OCI-LY1 (cell line): ENCODE results near the gene CALCOCO1.

Source experiments
- H2AFZ ChIP-seq: fragments of 200-600 bp; sonication (generic), shearing (Covaris generic); 2 replicates; pipeline ENCODE4 v1.6.0; 2014; ENCODE audit warnings: antibody characterized with exemption, mild to moderate bottlenecking, low read length
- H3F3A ChIP-seq: fragments of 200-600 bp; sonication (generic), shearing (Covaris generic); 2 replicates; pipeline ENCODE4 v1.6.0; 2014; ENCODE audit warnings: mild to moderate bottlenecking, antibody characterized with exemption, low read length, moderate library complexity; ENCODE audit not compliant: insufficient read depth
- H3K27ac ChIP-seq: fragments of 200-600 bp; sonication (generic); 2 replicates; pipeline ENCODE4 v1.5.1; 2014; ENCODE audit warnings: low read length, mixed run types, mild to moderate bottlenecking, low read depth; ENCODE audit not compliant: poor library complexity, severe bottlenecking
- H3K27me3 ChIP-seq: fragments of 200-600 bp; sonication (generic); 2 replicates; pipeline ENCODE4 v1.6.0; 2014; ENCODE audit warnings: antibody characterized with exemption, mild to moderate bottlenecking, low read length, moderate library complexity; ENCODE audit not compliant: insufficient read depth
- H3K36me3 ChIP-seq: fragments of 200-600 bp; sonication (generic); 2 replicates; pipeline ENCODE4 v1.6.1; 2014; ENCODE audit warnings: mild to moderate bottlenecking, antibody characterized with exemption, low read length, moderate library complexity, mixed read lengths; ENCODE audit not compliant: insufficient read depth
- H3K4me1 ChIP-seq: fragments of 200-600 bp; sonication (generic); 2 replicates; pipeline ENCODE4 v1.5.1; 2014; ENCODE audit warnings: mild to moderate bottlenecking, low read length, moderate library complexity; ENCODE audit not compliant: insufficient read depth, severe bottlenecking
- H3K4me2 ChIP-seq: fragments of 200-600 bp; sonication (generic), shearing (Covaris generic); 2 replicates; pipeline ENCODE4 v1.6.1; 2014; ENCODE audit warnings: low read length
- H3K4me3 ChIP-seq: fragments of 200-600 bp; sonication (generic); 2 replicates; pipeline ENCODE4 v1.5.1; 2014; ENCODE audit warnings: low read length, low read depth, mild to moderate bottlenecking, mixed read lengths; ENCODE audit not compliant: poor library complexity, severe bottlenecking
- H3K79me2 ChIP-seq: fragments of 200-600 bp; shearing (Covaris generic); 2 replicates; pipeline ENCODE4 v1.6.1; 2016; ENCODE audit warnings: mixed run types, low read length, mixed read lengths; ENCODE audit not compliant: insufficient read depth
- H3K9ac ChIP-seq: fragments of 200-600 bp; sonication (generic), shearing (Covaris generic); 2 replicates; pipeline ENCODE4 v1.6.1; 2014; ENCODE audit warnings: mild to moderate bottlenecking, low read length, mixed read lengths
- H3K9me2 ChIP-seq: fragments of 200-600 bp; sonication (generic), shearing (Covaris generic); 2 replicates; pipeline ENCODE4 v1.6.1; 2014; ENCODE audit warnings: low read depth, mild to moderate bottlenecking, low read length, mixed read lengths
- H3K9me3 ChIP-seq: fragments of 200-600 bp; shearing (Covaris generic); 2 replicates; pipeline ENCODE4 v1.6.1; 2014; ENCODE audit warnings: low read length, mixed read lengths
- H4K20me1 ChIP-seq: fragments of 200-600 bp; sonication (generic), shearing (Covaris generic); 2 replicates; pipeline ENCODE4 v1.6.0; 2016; ENCODE audit warnings: mild to moderate bottlenecking, low read length; ENCODE audit not compliant: insufficient read depth
- CTCF ChIP-seq: fragments of 200-600 bp; sonication (generic), shearing (Covaris generic); IDR thresholded peaks from 2 replicates; pipeline ENCODE4 v1.5.1; 2017; ENCODE audit warnings: mild to moderate bottlenecking, antibody characterized with exemption, low read length, moderate library complexity, mixed read lengths
- EZH2 ChIP-seq: fragments of 200-600 bp; sonication (generic), shearing (Covaris generic); IDR thresholded peaks from 2 replicates; pipeline ENCODE4 v1.8.0; 2017; ENCODE audit warnings: borderline replicate concordance, mixed run types, mild to moderate bottlenecking, antibody characterized with exemption, low read length, moderate library complexity, mixed read lengths

Gene CALCOCO1

GRCh38 chr12:53757101-53757770 lies 30.0 kb upstream of the CALCOCO1 start:
- no peaks in the 10 kb centered on the region for H3K79me2 ChIP-seq
- no peaks in the 10 kb centered on the region for H4K20me1 ChIP-seq
- H2AFZ ChIP-seq: no peak overlapping the region
- peak overlapping the region; percentile 75; the same call in 1 of the 2 replicates for H3K9ac ChIP-seq
- peak overlapping the region; percentile 76 for H3K4me2 ChIP-seq
- H3K27ac ChIP-seq: peak overlapping the region; percentile 94
- no peaks in the 10 kb centered on the region for H3K27me3 ChIP-seq
- 0 out of 2 replicates have a peak, but pooled peaks cover 9% of the 10 kb centered on the region for H3F3A ChIP-seq
- peak overlapping the region; percentile 66 for H3K4me3 ChIP-seq
- peaks cover 68% of the 10 kb centered on the region for H3K4me1 ChIP-seq
- TF ChIP-seq EZH2 (no peak), CTCF (peak; percentile 96)
- H3K9me3 ChIP-seq: no peaks in the 10 kb centered on the region
- H3K9me2 ChIP-seq: no peaks in the 10 kb centered on the region
- peaks cover 8% of the 10 kb centered on the region; the same call in 1 of the 2 replicates for H3K36me3 ChIP-seq

- Histone ChIP-seq H3K4me3 (peak overlapping the region; percentile 66), H2AFZ (no peak overlapping the region), H3K79me2 (no peaks in the 10 kb centered on the region), H4K20me1 (no peaks in the 10 kb centered on the region), H3K4me2 (peak overlapping the region; percentile 76), H3K9me3 (no peaks in the 10 kb centered on the region), H3F3A (0 out of 2 replicates have a peak, but pooled peaks cover 9% of the 10 kb centered on the region), H3K9me2 (no peaks in the 10 kb centered on the region), H3K9ac (peak overlapping the region; percentile 75; the same call in 1 of the 2 replicates), H3K27ac (peak overlapping the region; percentile 94), H3K27me3 (no peaks in the 10 kb centered on the region), H3K4me1 (peaks cover 76% of the 10 kb centered on the region), H3K36me3 (0 out of 2 replicates have a peak, but pooled peaks cover 5% of the 10 kb centered on the region)
- TF ChIP-seq CTCF (no peak), EZH2 (no peak)
Observed at GRCh38 chr12:53756300-53757100, 29.2 kb upstream of the CALCOCO1 start.

GRCh38 chr12:53755893-53756292 lies 28.6 kb upstream of the CALCOCO1 start:
- H3K4me1 ChIP-seq: peaks cover 82% of the 10 kb centered on the region
- 0 out of 2 replicates have a peak, but pooled peaks cover 9% of the 10 kb centered on the region for H3F3A ChIP-seq
- peak overlapping the region; percentile 76 for H3K4me2 ChIP-seq
- TF ChIP-seq CTCF (no peak), EZH2 (no peak)
- H4K20me1 ChIP-seq: no peaks in the 10 kb centered on the region
- no peaks in the 10 kb centered on the region for H3K9me3 ChIP-seq
- no peaks in the 10 kb centered on the region for H3K79me2 ChIP-seq
- peak overlapping the region; percentile 94 for H3K27ac ChIP-seq
- no peaks in the 10 kb centered on the region for H3K9me2 ChIP-seq
- H3K9ac ChIP-seq: peak overlapping the region; percentile 75; the same call in 1 of the 2 replicates
- H3K36me3 ChIP-seq: no peaks in the 10 kb centered on the region
- H2AFZ ChIP-seq: no peak overlapping the region
- H3K4me3 ChIP-seq: peak overlapping the region; percentile 66
- H3K27me3 ChIP-seq: no peaks in the 10 kb centered on the region
